ENCODE data around the gene CRISPLD2. TPM values are rescaled to one million over a fixed set of nuclear protein-coding genes. Genes with fewer than 3 reads are reported as not detected.

Gene CRISPLD2
- total and polyA plus RNA-seq, 10 of the 15 experiments (the other 5 are each of a cell fraction or from before 2014, with no cell fraction given) = 0.03 to 0.30 (median 0.08) TPM; not detected in 5

DNA sequence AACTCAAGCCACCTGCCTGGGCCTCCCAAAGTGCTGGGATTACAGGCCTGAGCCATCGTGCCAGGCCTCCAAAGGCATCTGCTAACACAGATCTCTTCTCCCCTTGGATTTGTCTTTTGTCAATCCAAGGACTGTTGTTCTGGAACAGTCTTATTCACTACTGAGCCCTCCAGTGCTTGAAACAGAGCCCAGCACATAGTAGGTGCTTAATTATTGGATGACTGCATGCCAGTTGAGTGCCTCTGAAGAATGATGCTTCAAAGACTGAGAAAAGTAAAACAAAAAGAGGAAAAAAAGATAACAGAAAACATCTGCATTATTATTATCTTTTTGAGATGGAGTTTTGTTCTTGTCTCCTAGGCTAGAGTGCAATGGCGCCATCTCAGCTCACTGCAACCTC, 1.7 kb upstream of the CRISPLD2 start (continued):
- TF ChIP-seq, protein P1, sequence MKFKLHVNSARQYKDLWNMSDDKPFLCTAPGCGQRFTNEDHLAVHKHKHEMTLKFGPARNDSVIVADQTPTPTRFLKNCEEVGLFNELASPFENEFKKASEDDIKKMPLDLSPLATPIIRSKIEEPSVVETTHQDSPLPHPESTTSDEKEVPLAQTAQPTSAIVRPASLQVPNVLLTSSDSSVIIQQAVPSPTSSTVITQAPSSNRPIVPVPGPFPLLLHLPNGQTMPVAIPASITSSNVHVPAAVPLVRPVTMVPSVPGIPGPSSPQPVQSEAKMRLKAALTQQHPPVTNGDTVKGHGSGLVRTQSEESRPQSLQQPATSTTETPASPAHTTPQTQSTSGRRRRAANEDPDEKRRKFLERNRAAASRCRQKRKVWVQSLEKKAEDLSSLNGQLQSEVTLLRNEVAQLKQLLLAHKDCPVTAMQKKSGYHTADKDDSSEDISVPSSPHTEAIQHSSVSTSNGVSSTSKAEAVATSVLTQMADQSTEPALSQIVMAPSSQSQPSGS (IDR thresholded peaks at IDR 0.05; ENCODE audit: low read length) = no peak
- TF ChIP-seq, protein P2, sequence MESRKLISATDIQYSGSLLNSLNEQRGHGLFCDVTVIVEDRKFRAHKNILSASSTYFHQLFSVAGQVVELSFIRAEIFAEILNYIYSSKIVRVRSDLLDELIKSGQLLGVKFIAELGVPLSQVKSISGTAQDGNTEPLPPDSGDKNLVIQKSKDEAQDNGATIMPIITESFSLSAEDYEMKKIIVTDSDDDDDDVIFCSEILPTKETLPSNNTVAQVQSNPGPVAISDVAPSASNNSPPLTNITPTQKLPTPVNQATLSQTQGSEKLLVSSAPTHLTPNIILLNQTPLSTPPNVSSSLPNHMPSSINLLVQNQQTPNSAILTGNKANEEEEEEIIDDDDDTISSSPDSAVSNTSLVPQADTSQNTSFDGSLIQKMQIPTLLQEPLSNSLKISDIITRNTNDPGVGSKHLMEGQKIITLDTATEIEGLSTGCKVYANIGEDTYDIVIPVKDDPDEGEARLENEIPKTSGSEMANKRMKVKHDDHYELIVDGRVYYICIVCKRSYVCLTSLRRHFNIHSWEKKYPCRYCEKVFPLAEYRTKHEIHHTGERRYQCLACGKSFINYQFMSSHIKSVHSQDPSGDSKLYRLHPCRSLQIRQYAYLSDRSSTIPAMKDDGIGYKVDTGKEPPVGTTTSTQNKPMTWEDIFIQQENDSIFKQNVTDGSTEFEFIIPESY (IDR thresholded peaks at IDR 0.05) = no peak
- TF ChIP-seq JUND (IDR thresholded peaks at IDR 0.05; ENCODE audit: low read depth, low read length) = no peak
- TF ChIP-seq, protein P3, sequence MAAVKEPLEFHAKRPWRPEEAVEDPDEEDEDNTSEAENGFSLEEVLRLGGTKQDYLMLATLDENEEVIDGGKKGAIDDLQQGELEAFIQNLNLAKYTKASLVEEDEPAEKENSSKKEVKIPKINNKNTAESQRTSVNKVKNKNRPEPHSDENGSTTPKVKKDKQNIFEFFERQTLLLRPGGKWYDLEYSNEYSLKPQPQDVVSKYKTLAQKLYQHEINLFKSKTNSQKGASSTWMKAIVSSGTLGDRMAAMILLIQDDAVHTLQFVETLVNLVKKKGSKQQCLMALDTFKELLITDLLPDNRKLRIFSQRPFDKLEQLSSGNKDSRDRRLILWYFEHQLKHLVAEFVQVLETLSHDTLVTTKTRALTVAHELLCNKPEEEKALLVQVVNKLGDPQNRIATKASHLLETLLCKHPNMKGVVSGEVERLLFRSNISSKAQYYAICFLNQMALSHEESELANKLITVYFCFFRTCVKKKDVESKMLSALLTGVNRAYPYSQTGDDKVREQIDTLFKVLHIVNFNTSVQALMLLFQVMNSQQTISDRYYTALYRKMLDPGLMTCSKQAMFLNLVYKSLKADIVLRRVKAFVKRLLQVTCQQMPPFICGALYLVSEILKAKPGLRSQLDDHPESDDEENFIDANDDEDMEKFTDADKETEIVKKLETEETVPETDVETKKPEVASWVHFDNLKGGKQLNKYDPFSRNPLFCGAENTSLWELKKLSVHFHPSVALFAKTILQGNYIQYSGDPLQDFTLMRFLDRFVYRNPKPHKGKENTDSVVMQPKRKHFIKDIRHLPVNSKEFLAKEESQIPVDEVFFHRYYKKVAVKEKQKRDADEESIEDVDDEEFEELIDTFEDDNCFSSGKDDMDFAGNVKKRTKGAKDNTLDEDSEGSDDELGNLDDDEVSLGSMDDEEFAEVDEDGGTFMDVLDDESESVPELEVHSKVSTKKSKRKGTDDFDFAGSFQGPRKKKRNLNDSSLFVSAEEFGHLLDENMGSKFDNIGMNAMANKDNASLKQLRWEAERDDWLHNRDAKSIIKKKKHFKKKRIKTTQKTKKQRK (IDR thresholded peaks at IDR 0.05; ENCODE audit: low read depth, low read length) = no peak
- TF ChIP-seq TCF12 (IDR thresholded peaks at IDR 0.05; ENCODE audit: low read depth, low read length) = no peak

All from GM12878 (cell line).